Measurements from ENCODE around the gene PIP. TPM values are rescaled to one million over a fixed set of nuclear protein-coding genes. Genes with fewer than 3 reads are reported as not detected.
"Not testable (repeated sequence)": the region's sequence is repeated elsewhere in the genome, so short reads cannot be mapped to it uniquely, and the experiment has no call there.

PIP gene
- total RNA-seq, 1 donor from 2014 or later, result not detected

GRCh38 chr7:143171697-143172096 is 39.8 kb downstream of the PIP start:
- intact Hi-C loops (cut with DNase I), result no loop called here
- no peak for ATAC-seq (ENCODE audit: poor library complexity)

GRCh38 chr7:143172354-143172753 is 40.5 kb downstream of the PIP start:
- DNase-seq, result peak; percentile 50
- intact Hi-C loops (cut with DNase I), result no loop called here
- peak; percentile 46 for ATAC-seq (ENCODE audit: poor library complexity)

More at GRCh38 chr7:143171697-143172096, 39.8 kb downstream of the PIP start:
- DNase-seq, result no peak

- no peak for DNase-seq
- no peak for ATAC-seq (ENCODE audit: poor library complexity)
- intact Hi-C loops (cut with DNase I), result no loop called here
Observed at GRCh38 chr7:143176128-143176527, 44.3 kb downstream of the PIP start.

GRCh38 chr7:143177374-143178119 is 45.7 kb downstream of the PIP start:
- DNase-seq (no peak), ATAC-seq (ENCODE audit: poor library complexity) (no peak)
- intact Hi-C loops (cut with DNase I), result no loop called here

- DNase-seq; ATAC-seq (ENCODE audit: poor library complexity); intact Hi-C loops (cut with DNase I): not testable (repeated sequence)
Observed at GRCh38 chr7:143180771-143181170, 48.9 kb downstream of the PIP start.

- ATAC-seq (ENCODE audit: poor library complexity), result no peak
- no peak for DNase-seq
- intact Hi-C loops (cut with DNase I), result no loop called here
Observed at GRCh38 chr7:143181349-143181748, 49.5 kb downstream of the PIP start.

- no peak for ATAC-seq (ENCODE audit: poor library complexity)
- intact Hi-C loops (cut with DNase I), result no loop called here
- no peak for DNase-seq
Observed at GRCh38 chr7:143183024-143183423, 51.1 kb downstream of the PIP start, which contains the start of gene TAS2R39. Gene TAS2R39 (plus strand): TSS chr7:143183419. CDS start chr7:143183419, 0 bp downstream.

- intact Hi-C loops (cut with DNase I), result no loop called here
- DNase-seq, result no peak
- ATAC-seq (ENCODE audit: poor library complexity), result no peak
Observed at GRCh38 chr7:143185551-143185950, 53.7 kb downstream of the PIP start.

GRCh38 chr7:143188994-143189393 is 57.1 kb downstream of the PIP start:
- ATAC-seq (ENCODE audit: poor library complexity) (no peak), DNase-seq (no peak)
- intact Hi-C loops (cut with DNase I), result no loop called here

Other genes with a start within 250 kb of the PIP start
- not detected for gene TRPV6, start 246.3 kb upstream of the PIP start, total RNA-seq
- not detected for gene TRPV5, start 198.3 kb upstream of the PIP start, total RNA-seq
- not detected for gene LLCFC1, start 192.6 kb upstream of the PIP start, total RNA-seq
- 0.43 TPM for gene KEL, start 169.7 kb upstream of the PIP start, total RNA-seq
- gene OR9A2, start 104.9 kb upstream of the PIP start, total RNA-seq, result 0.22 TPM
- gene OR6V1, start 79.7 kb upstream of the PIP start, total RNA-seq, result not detected
- gene TAS2R39, start 51.3 kb downstream of the PIP start, total RNA-seq, result not detected
- not detected for gene TAS2R40, start 90.0 kb downstream of the PIP start, total RNA-seq
- 276 TPM for gene GSTK1, start 131.4 kb downstream of the PIP start, total RNA-seq
- gene TMEM139, start 152.9 kb downstream of the PIP start, total RNA-seq, result 16.1 TPM
- gene CASP2, start 156.3 kb downstream of the PIP start, total RNA-seq, result 11.1 TPM
- gene CLCN1, start 184.0 kb downstream of the PIP start, total RNA-seq, result 0.08 TPM
- 0.59 TPM for gene FAM131B, start 230.6 kb downstream of the PIP start, total RNA-seq
- 69.8 TPM for gene ZYX, start 249.3 kb downstream of the PIP start, total RNA-seq

All from Right ventricle myocardium superior (tissue), 1 donor.